Activated CD4-positive, alpha-beta memory T cell treated with anti-CD3 and anti-CD28 coated beads for 36 hours (primary cell): ENCODE data around the gene KCP. TPM values are rescaled to one million over a fixed set of nuclear protein-coding genes. Genes with fewer than 3 reads are reported as not detected.
A peak's percentile ranks its signal among the peaks of the same experiment; 100 is the strongest.

Experiments used
- CTCF ChIA-PET: fragments of 350-600 bp; sonication (Branson Sonifier 250); formaldehyde crosslinking; loops from one replicate; lab custom pipeline; 2021; ENCODE audit warnings: antibody characterized with exemption, inconsistent platforms; lab: Charles Lee
- POLR2A ChIA-PET: fragments of 350-600 bp; sonication (Branson Sonifier 250); formaldehyde crosslinking; loops from one replicate; lab custom pipeline; 2021; ENCODE audit warnings: antibody characterized with exemption; lab: Charles Lee
- DNase-seq: peaks from one replicate; pipeline ENCODE4 v3.0.0-alpha.2; 2020
- H3K27ac Mint-ChIP-seq: one replicate; pipeline ENCODE4 v1.8.0; 2021; ENCODE audit warnings: mixed read lengths
- H3K27me3 Mint-ChIP-seq: one replicate; pipeline ENCODE4 v1.8.0; 2021; ENCODE audit warnings: mixed read lengths
- H3K36me3 Mint-ChIP-seq: one replicate; pipeline ENCODE4 v1.8.0; 2021; ENCODE audit warnings: mixed read lengths
- H3K4me1 Mint-ChIP-seq: one replicate; pipeline ENCODE4 v1.8.0; 2021; ENCODE audit warnings: low read depth, mixed read lengths
- H3K4me3 Mint-ChIP-seq: one replicate; pipeline ENCODE4 v1.8.0; 2021; ENCODE audit warnings: mild to moderate bottlenecking, mixed read lengths
- H3K9me3 Mint-ChIP-seq: one replicate; pipeline ENCODE4 v1.8.0; 2021; ENCODE audit warnings: mixed read lengths
- intact Hi-C: fragments of 100-400 bp; cut with micrococcal nuclease; formaldehyde crosslinking; loops from one replicate; pipeline ENCODE4 v1.15.1; 2023
- total RNA-seq, 2 experiments: library from RNA; stranded (reverse); gene quantifications; one replicate each; pipeline ENCODE4 v1.2.3, GENCODE V29; 2021

The KCP gene
- total RNA-seq, 2 experiments from 2014 or later = 0.05 to 0.12 TPM

DNA sequence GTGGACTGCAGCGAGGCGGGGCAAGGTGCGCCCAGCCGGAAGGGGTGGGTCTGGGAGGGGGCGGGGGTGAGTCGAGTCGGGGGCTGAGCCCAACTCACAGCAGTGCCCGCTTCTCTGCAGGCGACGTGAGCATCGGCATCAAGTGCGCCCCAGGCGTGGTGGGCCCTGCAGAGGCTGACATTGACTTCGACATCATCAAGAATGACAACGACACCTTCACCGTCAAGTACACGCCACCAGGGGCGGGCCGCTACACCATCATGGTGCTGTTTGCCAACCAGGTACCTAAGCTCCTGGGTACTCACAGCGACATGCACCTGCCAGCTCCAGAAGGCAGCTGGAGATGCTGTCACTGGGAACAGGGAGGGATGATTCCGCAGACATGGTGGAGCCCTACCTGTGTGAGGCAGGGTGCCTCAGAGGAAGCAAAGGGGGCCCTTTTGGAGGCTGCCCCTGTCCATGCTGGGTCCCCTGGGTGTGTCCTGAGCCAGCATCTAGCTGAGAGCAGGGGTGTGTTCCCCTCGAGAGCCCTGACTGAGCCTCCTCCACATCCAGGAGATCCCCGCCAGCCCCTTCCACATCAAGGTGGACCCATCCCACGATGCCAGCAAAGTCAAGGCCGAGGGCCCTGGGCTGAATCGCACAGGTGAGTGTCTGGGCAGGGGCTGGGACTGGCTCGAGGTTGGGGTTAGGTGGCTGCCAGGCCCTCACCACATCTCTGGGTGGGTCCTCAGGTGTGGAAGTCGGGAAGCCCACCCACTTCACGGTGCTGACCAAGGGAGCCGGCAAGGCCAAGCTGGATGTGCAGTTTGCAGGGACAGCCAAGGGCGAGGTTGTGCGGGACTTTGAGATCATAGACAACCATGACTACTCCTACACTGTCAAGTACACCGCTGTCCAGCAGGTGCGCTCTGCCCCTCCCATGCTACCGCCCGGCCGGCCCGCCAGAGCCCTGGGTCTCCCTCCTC, 67.6 kb downstream of the KCP start:
- Mint-ChIP-seq H3K36me3 (no peaks in the 10 kb centered on the region), H3K4me3 (no peak overlapping the region), H3K27ac (no peak overlapping the region), H3K27me3 (no peaks in the 10 kb centered on the region), H3K4me1 (peaks cover 5% of the 10 kb centered on the region), H3K9me3 (no peaks in the 10 kb centered on the region)
- ChIA-PET CTCF (interaction anchor here (0.6 to 4.7 kb wide), 15 partner anchors 9 to 915 kb away, joined by 3 to 27 read pairs (median 6); partner anchors contain the start of gene ATP6V1F), POLR2A (interaction anchor here (0.6 kb wide), 1 partner anchor 88 kb away, joined by 3 read pairs; no protein-coding TSS in a partner anchor)
- no peak for DNase-seq
- intact Hi-C loops = loop anchor here (1.0 kb wide), 1 partner anchor 40 kb away; no protein-coding TSS in a partner anchor

DNA sequence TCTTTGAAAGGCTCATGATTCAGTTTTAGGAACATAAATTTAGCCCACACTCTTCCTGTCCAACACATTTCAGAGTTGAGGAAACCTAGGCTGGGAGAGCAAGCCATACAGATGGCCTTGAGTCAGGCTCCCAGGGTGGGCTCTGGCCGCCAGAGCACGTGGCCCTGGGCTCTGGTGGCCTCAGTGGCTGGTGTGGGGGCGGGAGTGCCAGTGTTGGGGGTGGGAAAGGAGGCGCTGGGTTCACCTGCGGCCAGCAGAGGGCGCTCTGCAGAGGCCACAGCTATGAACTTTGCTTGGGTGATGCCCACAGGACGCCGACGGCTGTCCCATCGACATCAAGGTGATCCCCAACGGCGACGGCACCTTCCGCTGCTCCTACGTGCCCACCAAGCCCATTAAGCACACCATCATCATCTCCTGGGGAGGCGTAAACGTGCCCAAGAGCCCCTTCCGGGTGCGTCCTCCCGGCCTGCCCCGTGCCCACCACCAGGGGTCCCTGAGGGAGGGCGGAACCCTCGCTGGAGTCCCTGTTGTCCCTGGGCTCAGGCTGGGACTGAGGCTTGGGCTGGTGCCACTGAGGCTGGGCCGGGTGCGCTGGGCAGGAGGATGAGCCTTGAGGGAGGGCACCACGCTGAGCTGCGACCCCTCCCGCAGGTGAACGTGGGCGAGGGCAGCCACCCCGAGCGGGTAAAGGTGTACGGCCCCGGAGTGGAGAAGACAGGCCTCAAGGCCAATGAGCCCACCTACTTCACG, 68.4 kb downstream of the KCP start:
- H3K4me1 Mint-ChIP-seq = peaks cover 5% of the 10 kb centered on the region
- CTCF ChIA-PET = interaction anchor here (0.6 to 4.7 kb wide), 17 partner anchors 8 to 916 kb away, joined by 3 to 27 read pairs (median 4); partner anchors contain the start of gene ATP6V1F
- intact Hi-C loops = loop anchor here (1.0 kb wide), 2 partner anchors 41 to 249 kb away; no protein-coding TSS in a partner anchor
- no peak overlapping the region for H3K27ac Mint-ChIP-seq
- no peak overlapping the region for H3K4me3 Mint-ChIP-seq
- POLR2A ChIA-PET = no interaction called here
- H3K27me3 Mint-ChIP-seq = no peaks in the 10 kb centered on the region
- no peaks in the 10 kb centered on the region for H3K9me3 Mint-ChIP-seq
- no peaks in the 10 kb centered on the region for H3K36me3 Mint-ChIP-seq
- peak; percentile 75 for DNase-seq

DNA sequence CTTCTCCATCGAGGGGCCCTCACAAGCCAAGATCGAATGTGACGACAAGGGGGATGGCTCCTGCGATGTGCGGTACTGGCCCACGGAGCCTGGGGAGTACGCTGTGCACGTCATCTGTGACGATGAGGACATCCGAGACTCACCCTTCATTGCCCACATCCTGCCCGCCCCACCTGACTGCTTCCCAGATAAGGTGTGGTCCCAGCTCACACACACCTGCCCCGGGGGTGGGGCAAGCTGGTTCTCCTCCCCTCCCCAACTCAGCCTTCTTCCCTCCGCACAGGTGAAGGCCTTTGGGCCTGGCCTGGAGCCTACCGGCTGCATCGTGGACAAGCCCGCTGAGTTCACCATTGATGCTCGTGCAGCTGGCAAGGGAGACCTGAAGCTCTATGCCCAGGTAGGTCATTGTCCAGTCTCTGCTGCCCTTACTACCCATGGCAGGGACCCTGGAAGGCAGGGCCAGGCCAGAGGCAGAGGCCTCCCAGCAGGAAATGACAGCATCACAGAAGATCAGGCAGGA, 69.3 kb downstream of the KCP start:
- Mint-ChIP-seq H3K4me1 (peaks cover 5% of the 10 kb centered on the region), H3K36me3 (no peaks in the 10 kb centered on the region), H3K9me3 (no peaks in the 10 kb centered on the region), H3K27me3 (no peaks in the 10 kb centered on the region), H3K4me3 (no peak overlapping the region), H3K27ac (no peak overlapping the region)
- no peak for DNase-seq
- CTCF ChIA-PET = interaction anchor here (1.2 to 4.7 kb wide), 5 partner anchors 10 to 42 kb away, joined by 3 to 27 read pairs (median 11); partner anchors contain the start of gene ATP6V1F
- intact Hi-C loops = loop anchor here (1.0 kb wide), 1 partner anchor 250 kb away; no protein-coding TSS in a partner anchor
- POLR2A ChIA-PET = no interaction called here

DNA sequence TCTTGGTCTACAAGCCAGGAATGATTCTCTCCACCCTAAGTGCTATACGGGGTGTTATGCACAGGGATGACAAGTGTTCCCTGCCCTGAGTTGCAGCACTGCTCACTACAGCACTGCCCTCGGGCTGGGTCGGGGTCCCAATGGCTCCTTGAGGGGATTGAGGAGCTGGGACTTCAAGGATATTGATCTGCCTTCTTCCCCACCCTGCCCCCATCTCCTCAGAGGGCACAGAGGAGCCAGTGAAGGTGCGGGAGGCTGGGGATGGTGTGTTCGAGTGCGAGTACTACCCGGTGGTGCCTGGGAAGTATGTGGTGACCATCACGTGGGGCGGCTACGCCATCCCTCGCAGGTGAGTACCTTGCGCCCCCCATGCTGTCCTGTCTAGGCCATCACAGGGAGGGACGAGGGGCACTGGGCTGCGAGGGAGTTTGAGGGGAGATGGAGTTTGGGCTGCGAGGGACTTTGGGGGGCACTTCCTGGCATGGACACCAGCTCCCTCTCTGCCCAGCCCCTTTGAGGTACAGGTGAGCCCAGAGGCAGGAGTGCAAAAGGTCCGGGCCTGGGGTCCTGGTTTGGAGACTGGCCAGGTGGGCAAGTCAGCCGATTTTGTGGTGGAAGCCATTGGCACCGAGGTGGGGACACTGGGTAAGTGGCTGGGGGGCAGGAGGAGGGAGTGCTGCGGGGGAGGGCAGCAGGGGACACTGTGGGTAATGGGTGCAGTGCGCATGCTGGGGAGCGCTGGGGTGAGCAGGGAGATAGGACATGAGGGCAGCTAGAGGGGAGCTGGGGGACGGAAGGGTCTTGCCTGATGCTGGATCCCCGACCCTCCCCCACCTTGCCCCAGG, 70.0 kb downstream of the KCP start:
- no peaks in the 10 kb centered on the region for H3K36me3 Mint-ChIP-seq
- peaks cover 5% of the 10 kb centered on the region for H3K4me1 Mint-ChIP-seq
- ChIA-PET CTCF (interaction anchor here (2.6 to 4.7 kb wide), 3 partner anchors 22 to 43 kb away, joined by 11 to 27 read pairs (median 25); partner anchors contain the start of gene ATP6V1F), POLR2A (no interaction called here)
- no peaks in the 10 kb centered on the region for H3K27me3 Mint-ChIP-seq
- no peaks in the 10 kb centered on the region for H3K9me3 Mint-ChIP-seq
- intact Hi-C loops = loop anchor here (1.0 kb wide), 1 partner anchor 251 kb away; no protein-coding TSS in a partner anchor
- no peak overlapping the region for H3K27ac Mint-ChIP-seq
- DNase-seq = no peak
- no peak overlapping the region for H3K4me3 Mint-ChIP-seq

DNA sequence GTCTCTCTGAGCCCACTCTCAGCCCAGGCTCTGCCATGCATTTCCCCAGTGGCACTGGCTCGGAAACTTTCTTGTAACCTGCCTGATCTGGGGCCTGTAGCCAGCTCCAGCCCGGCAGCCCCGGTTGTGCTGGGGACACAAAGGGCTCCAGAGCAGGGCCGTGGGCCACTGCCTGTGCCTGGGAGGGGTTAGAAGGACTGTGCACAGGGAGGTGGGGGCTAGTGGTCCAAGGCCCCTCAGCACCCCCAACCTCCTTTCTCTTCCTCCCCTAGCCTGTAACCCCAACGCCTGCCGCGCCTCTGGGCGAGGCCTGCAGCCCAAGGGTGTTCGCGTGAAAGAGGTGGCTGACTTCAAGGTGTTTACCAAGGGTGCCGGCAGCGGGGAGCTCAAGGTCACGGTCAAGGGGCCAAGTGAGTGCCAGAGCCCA, 70.7 kb downstream of the KCP start:
- H3K27ac Mint-ChIP-seq = no peak overlapping the region
- no peak for DNase-seq
- ChIA-PET CTCF (no interaction called here), POLR2A (no interaction called here)
- H3K4me1 Mint-ChIP-seq = peaks cover 5% of the 10 kb centered on the region
- no peaks in the 10 kb centered on the region for H3K9me3 Mint-ChIP-seq
- H3K4me3 Mint-ChIP-seq = no peak overlapping the region
- no peaks in the 10 kb centered on the region for H3K27me3 Mint-ChIP-seq
- intact Hi-C loops = no loop called here
- no peaks in the 10 kb centered on the region for H3K36me3 Mint-ChIP-seq

DNA sequence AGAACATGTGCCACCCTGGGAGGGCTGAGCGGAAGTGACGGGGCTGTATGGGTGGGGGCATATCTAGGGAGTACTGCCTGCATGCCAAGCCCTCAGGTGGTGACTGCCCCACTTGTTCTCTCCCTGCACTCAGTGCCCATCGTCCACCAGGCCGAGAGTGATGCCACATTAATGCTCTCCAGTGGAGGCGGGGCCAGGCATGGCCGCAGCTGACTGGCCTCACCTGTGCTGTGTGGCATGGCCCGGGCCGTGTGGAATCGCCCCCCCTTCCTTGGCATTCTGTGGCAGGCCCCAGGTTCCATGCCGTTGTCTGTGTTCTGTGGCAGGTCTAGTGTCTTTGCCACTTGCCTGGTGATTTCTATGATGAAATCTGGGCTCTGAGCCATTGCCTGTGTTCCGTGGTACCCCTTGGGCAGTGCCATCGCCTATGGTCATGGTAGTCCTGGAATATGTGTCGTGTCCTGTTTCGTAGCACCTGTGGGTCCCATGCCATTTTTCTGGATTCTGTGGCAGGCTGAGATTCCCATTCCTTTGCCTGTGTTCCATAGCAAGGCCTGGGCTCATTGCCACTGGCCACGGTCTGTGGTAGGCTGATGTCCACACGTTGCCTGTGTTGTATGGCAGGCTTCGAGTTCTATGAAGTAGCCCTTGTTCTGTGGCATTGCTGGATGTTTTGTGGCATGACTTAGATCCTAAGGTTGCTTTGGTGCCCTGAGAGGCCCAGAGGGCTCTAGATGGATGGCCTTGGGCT, 71.4 kb downstream of the KCP start:
- POLR2A ChIA-PET = no interaction called here
- CTCF ChIA-PET = no interaction called here
- Mint-ChIP-seq H3K4me1 (peaks cover 5% of the 10 kb centered on the region), H3K27me3 (no peaks in the 10 kb centered on the region), H3K27ac (no peak overlapping the region), H3K4me3 (no peak overlapping the region), H3K36me3 (no peaks in the 10 kb centered on the region), H3K9me3 (no peaks in the 10 kb centered on the region)
- intact Hi-C loops = no loop called here
- DNase-seq = no peak

DNA sequence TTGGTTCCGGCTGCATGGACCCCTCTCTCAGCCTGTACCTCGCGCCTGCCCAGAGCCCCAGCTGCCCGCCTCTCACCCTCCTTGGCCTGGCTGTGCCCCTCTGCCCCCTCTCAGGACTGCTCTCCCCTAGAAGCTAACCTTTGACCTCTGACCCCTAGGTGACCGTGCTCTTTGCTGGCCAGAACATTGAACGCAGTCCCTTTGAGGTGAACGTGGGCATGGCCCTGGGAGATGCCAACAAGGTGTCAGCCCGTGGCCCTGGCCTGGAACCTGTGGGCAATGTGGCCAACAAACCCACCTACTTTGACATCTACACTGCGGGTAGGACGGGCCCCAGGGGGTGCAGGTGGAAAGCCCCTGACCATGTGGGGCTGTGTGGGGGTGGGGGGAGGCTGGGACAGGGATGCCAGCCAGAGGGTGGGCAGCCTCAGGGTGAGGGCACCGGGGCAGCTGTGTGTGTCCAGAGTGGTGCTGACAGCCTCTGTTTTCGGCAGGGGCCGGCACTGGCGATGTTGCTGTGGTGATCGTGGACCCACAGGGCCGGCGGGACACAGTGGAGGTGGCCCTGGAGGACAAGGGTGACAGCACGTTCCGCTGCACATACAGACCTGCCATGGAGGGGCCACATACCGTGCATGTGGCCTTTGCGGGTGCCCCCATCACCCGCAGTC, 72.3 kb downstream of the KCP start:
- H3K36me3 Mint-ChIP-seq = no peaks in the 10 kb centered on the region
- CTCF ChIA-PET = interaction anchor here (1.4 kb wide), 1 partner anchor 45 kb away, joined by 4 read pairs; no protein-coding TSS in a partner anchor
- no peak for DNase-seq
- POLR2A ChIA-PET = no interaction called here
- H3K27ac Mint-ChIP-seq = no peak overlapping the region
- H3K4me1 Mint-ChIP-seq = peaks cover 5% of the 10 kb centered on the region
- H3K9me3 Mint-ChIP-seq = no peaks in the 10 kb centered on the region
- no peaks in the 10 kb centered on the region for H3K27me3 Mint-ChIP-seq
- intact Hi-C loops = no loop called here
- no peak overlapping the region for H3K4me3 Mint-ChIP-seq

DNA sequence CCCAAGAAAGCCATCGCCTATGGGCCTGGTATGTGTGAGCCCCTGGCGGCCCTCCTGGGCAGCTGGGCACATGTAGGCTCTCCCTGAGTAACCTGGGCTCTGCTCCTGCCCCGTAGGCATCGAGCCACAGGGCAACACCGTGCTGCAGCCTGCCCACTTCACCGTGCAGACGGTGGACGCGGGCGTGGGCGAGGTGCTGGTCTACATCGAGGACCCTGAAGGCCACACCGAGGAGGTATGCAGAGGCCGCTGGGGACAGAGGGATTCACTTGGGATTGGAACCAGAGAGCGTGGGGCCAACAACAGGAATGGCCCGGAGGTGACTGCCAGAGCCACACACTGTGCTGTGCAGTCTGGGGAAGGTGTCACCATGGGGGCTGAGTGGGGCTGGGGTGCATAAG, 73.0 kb downstream of the KCP start:
- H3K4me3 Mint-ChIP-seq = no peak overlapping the region
- no peaks in the 10 kb centered on the region for H3K36me3 Mint-ChIP-seq
- no peak for DNase-seq
- intact Hi-C loops = no loop called here
- no peak overlapping the region for H3K27ac Mint-ChIP-seq
- ChIA-PET POLR2A (no interaction called here), CTCF (interaction anchor here (1.4 kb wide), 1 partner anchor 46 kb away, joined by 4 read pairs; no protein-coding TSS in a partner anchor)
- H3K4me1 Mint-ChIP-seq = peaks cover 5% of the 10 kb centered on the region
- H3K9me3 Mint-ChIP-seq = no peaks in the 10 kb centered on the region
- H3K27me3 Mint-ChIP-seq = no peaks in the 10 kb centered on the region

DNA sequence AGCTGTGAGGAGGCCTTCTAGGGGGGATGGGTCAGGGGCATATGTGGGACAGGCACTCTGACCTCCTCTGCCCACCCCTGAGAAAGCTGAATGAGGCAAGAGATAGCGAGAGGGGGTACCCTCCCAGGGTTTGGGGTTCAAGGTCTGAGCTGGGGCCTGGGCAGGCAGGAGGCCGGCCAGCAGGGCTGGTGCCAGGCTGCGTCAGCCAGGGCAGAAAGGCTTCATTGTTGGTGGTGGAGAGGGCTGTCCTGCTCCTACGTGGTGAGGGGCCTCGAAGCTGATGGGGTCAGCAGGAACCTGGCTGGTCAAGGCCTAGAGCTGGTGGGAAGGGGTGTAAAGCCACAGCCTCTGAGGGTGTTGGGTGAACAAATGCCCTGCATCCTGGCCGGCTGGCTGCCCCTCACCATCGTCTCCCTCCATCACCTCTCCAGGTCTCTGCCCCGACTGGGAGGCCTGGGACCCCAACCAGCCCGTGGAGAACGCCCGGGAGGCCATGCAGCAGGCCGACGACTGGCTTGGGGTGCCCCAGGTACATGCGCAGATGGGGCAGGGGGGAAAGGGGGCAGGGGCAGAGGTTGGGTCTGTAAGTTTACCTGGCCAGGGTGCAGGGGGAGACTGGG, 73.7 kb downstream of the KCP start:
- intact Hi-C loops = no loop called here
- peaks cover 2% of the 10 kb centered on the region for H3K4me1 Mint-ChIP-seq

More for the DNA sequence above, 73.7 kb downstream of the KCP start:
- H3K4me3 Mint-ChIP-seq = no peak overlapping the region
- H3K36me3 Mint-ChIP-seq = no peaks in the 10 kb centered on the region
- no peak overlapping the region for H3K27ac Mint-ChIP-seq
- H3K27me3 Mint-ChIP-seq = peaks cover 1% of the 10 kb centered on the region
- ChIA-PET POLR2A (no interaction called here), CTCF (interaction anchor here (1.4 kb wide), 1 partner anchor 47 kb away, joined by 4 read pairs; no protein-coding TSS in a partner anchor)
- no peaks in the 10 kb centered on the region for H3K9me3 Mint-ChIP-seq
- no peak for DNase-seq
